H1 (cell line): ENCODE measurements around the gene TNS3.

Experiments
- CTCF ChIP-seq, 3 experiments: IDR thresholded peaks; 1 replicate in 2 of 3; 2 replicates in 1 of 3; pipeline versions ENCODE4 v1.5.1 to v1.6.1; 2011; ENCODE audit warnings: low read length in 3 of 3, mild to moderate bottlenecking in 3 of 3, inconsistent platforms in 2 of 3, low read depth in 1 of 3, moderate library complexity in 1 of 3; ENCODE audit not compliant: insufficient read depth in 1 of 3; ENCODE audit errors: control extremely low read depth in 1 of 3
- EP300 ChIP-seq, 2 experiments: IDR thresholded peaks; 1 replicate in 1 of 2; 2 replicates in 1 of 2; pipeline ENCODE4 v1.6.1; 2011 to 2012; ENCODE audit warnings: low read depth in 2 of 2, low read length in 2 of 2, mild to moderate bottlenecking in 2 of 2, borderline replicate concordance in 1 of 2, inconsistent platforms in 1 of 2, moderate library complexity in 1 of 2
- POLR2AphosphoS5 ChIP-seq: IDR thresholded peaks from 2 replicates; pipeline ENCODE4 v1.6.1; 2011; ENCODE audit warnings: low read depth, low read length
- TBP ChIP-seq: IDR thresholded peaks from 2 replicates; pipeline ENCODE4 v1.6.1; 2011; ENCODE audit warnings: low read depth, low read length, improper control_type of control experiment

GRCh38 chr7:47586925-47587324, 5.0 kb upstream of the TNS3 start:
- no peak for TF ChIP-seq EP300 (IDR thresholded peaks at IDR 0.05; ENCODE audit: borderline replicate concordance in 1 of 2, low read depth in 2 of 2, low read length in 2 of 2)
- TF ChIP-seq POLR2AphosphoS5 = no peak
- TF ChIP-seq CTCF (IDR thresholded peaks at IDR 0.05; ENCODE audit: control extremely low read depth in 1 of 3, insufficient read depth in 1 of 3, low read depth in 1 of 3, low read length in 3 of 3) = no peak
- TF ChIP-seq TBP = no peak
